H9 (cell line): Measurements from ENCODE around the gene PHF21B. TPM values are rescaled to one million over a fixed set of nuclear protein-coding genes. Genes with fewer than 3 reads are reported as not detected.

Experiments used
- DNase-seq: peaks from one replicate; pipeline ENCODE4 v3.0.0-alpha.2; 2017
- H2AFZ ChIP-seq: one replicate; pipeline ENCODE4 v1.6.1; 2013; ENCODE audit warnings: mild to moderate bottlenecking, low read length, control low read depth, moderate library complexity
- H2AK5ac ChIP-seq: 2 replicates; pipeline ENCODE4 v1.6.1; 2013; ENCODE audit warnings: low read length, control low read depth, mixed read lengths; ENCODE audit not compliant: insufficient read length
- H2BK120ac ChIP-seq: one replicate; pipeline ENCODE4 v1.6.1; 2013; ENCODE audit warnings: low read depth, mild to moderate bottlenecking, low read length, control low read depth, inconsistent platforms; ENCODE audit not compliant: poor library complexity, severe bottlenecking
- H2BK12ac ChIP-seq: 2 replicates; pipeline ENCODE4 v1.6.1; 2013; ENCODE audit warnings: low read length, control low read depth, mixed read lengths, low read depth; ENCODE audit not compliant: insufficient read length
- H2BK15ac ChIP-seq: 2 replicates; pipeline ENCODE4 v1.6.1; 2013; ENCODE audit warnings: low read depth, low read length, control low read depth
- H2BK20ac ChIP-seq: one replicate; pipeline ENCODE4 v1.6.1; 2013; ENCODE audit warnings: low read depth, mild to moderate bottlenecking, low read length, control low read depth, inconsistent platforms; ENCODE audit not compliant: poor library complexity, severe bottlenecking
- H2BK5ac ChIP-seq: 2 replicates; pipeline ENCODE4 v1.6.1; 2013; ENCODE audit warnings: low read length, control low read depth, mixed read lengths; ENCODE audit not compliant: insufficient read length
- H3K14ac ChIP-seq: 2 replicates; pipeline ENCODE4 v1.6.1; 2013; ENCODE audit warnings: low read length, control low read depth; ENCODE audit not compliant: insufficient read depth
- H3K18ac ChIP-seq: 2 replicates; pipeline ENCODE4 v1.6.1; 2013; ENCODE audit warnings: low read depth, mild to moderate bottlenecking, mixed read lengths, low read length, control low read depth; ENCODE audit not compliant: insufficient read length
- H3K23ac ChIP-seq: 2 replicates; pipeline ENCODE4 v1.6.1; 2013; ENCODE audit warnings: low read length, control low read depth, mixed read lengths, low read depth; ENCODE audit not compliant: insufficient read length
- H3K23me2 ChIP-seq: 2 replicates; pipeline ENCODE4 v1.6.1; 2013; ENCODE audit warnings: low read depth, mild to moderate bottlenecking, mixed read lengths, low read length, control low read depth; ENCODE audit not compliant: insufficient read length, poor library complexity, severe bottlenecking
- H3K27ac ChIP-seq: 2 replicates; pipeline ENCODE4 v1.5.1; 2013; ENCODE audit warnings: low read length, control low read depth, mixed read lengths, low read depth; ENCODE audit not compliant: insufficient read length
- H3K27me3 ChIP-seq: 2 replicates; pipeline ENCODE4 v1.6.1; 2013; ENCODE audit warnings: low read length, control low read depth, inconsistent platforms; ENCODE audit not compliant: insufficient read depth
- H3K4ac ChIP-seq: 2 replicates; pipeline ENCODE4 v1.6.1; 2013; ENCODE audit warnings: low read depth, mild to moderate bottlenecking, control low read depth, inconsistent platforms, low read length, moderate library complexity
- H3K4me1 ChIP-seq: 2 replicates; pipeline ENCODE4 v1.6.1; 2013; ENCODE audit warnings: low read length, control low read depth, inconsistent platforms; ENCODE audit not compliant: insufficient read depth
- H3K4me2 ChIP-seq: 2 replicates; pipeline ENCODE4 v1.6.1; 2013; ENCODE audit warnings: low read length, control low read depth, mixed read lengths; ENCODE audit not compliant: insufficient read length, insufficient read depth
- H3K56ac ChIP-seq: 2 replicates; pipeline ENCODE4 v1.6.1; 2013; ENCODE audit warnings: low read depth, mild to moderate bottlenecking, mixed read lengths, low read length, control low read depth; ENCODE audit not compliant: insufficient read length
- H3K79me1 ChIP-seq: 2 replicates; pipeline ENCODE4 v1.6.1; 2013; ENCODE audit warnings: low read depth, mild to moderate bottlenecking, moderate library complexity, low read length, control low read depth, inconsistent platforms; ENCODE audit not compliant: insufficient read depth, poor library complexity, severe bottlenecking
- H3K79me2 ChIP-seq: 2 replicates; pipeline ENCODE4 v1.6.1; 2013; ENCODE audit warnings: low read length, control low read depth, inconsistent platforms; ENCODE audit not compliant: insufficient read depth
- H3K9ac ChIP-seq: 2 replicates; pipeline ENCODE4 v1.6.1; 2013; ENCODE audit warnings: low read length, control low read depth, mixed read lengths; ENCODE audit not compliant: insufficient read length; ENCODE audit errors: extremely low read depth
- H3K9me3 ChIP-seq: one replicate; pipeline ENCODE4 v1.6.1; 2013; ENCODE audit warnings: low read depth, low read length, inconsistent platforms; ENCODE audit not compliant: control insufficient read depth
- H3T11ph ChIP-seq: one replicate; pipeline ENCODE4 v1.6.1; 2013; ENCODE audit warnings: mild to moderate bottlenecking, low read length, control low read depth, inconsistent platforms
- H4K20me1 ChIP-seq: one replicate; pipeline ENCODE4 v1.6.1; 2013; ENCODE audit not compliant: control insufficient read depth, insufficient read length, insufficient read depth
- H4K5ac ChIP-seq: 2 replicates; pipeline ENCODE4 v1.6.1; 2013; ENCODE audit warnings: low read depth, mild to moderate bottlenecking, mixed read lengths, low read length, control low read depth; ENCODE audit not compliant: insufficient read length
- H4K8ac ChIP-seq: replicated peaks from 2 replicates; pipeline ENCODE4 v1.6.1; 2013; ENCODE audit warnings: low read length, control low read depth, mixed read lengths, low read depth; ENCODE audit not compliant: insufficient read length
- H4K91ac ChIP-seq: 2 replicates; pipeline ENCODE4 v1.6.1; 2013; ENCODE audit warnings: low read depth, mild to moderate bottlenecking, moderate library complexity, mixed read lengths, low read length, control low read depth; ENCODE audit not compliant: insufficient read length
- H3K27ac Mint-ChIP-seq, 3 experiments: 2 replicates in 2 of 3; 3 replicates in 1 of 3; pipeline ENCODE4 v1.8.0; 2020 to 2021; ENCODE audit warnings: mixed read lengths in 3 of 3, mild to moderate bottlenecking in 1 of 3, moderate library complexity in 1 of 3
- H3K27me3 Mint-ChIP-seq: 2 replicates; pipeline ENCODE4 v1.8.0; 2021; ENCODE audit warnings: low read depth, mild to moderate bottlenecking, moderate library complexity, mixed read lengths
- H3K36me3 Mint-ChIP-seq, 3 experiments: 2 replicates in 2 of 3; 3 replicates in 1 of 3; pipeline ENCODE4 v1.8.0; 2020 to 2021; ENCODE audit warnings: low read depth in 3 of 3, mixed read lengths in 3 of 3; ENCODE audit not compliant: insufficient read depth in 1 of 3
- H3K4me1 Mint-ChIP-seq, 2 experiments: 2 replicates each; pipeline ENCODE4 v1.8.0; 2020; ENCODE audit warnings: mixed read lengths in 2 of 2
- H3K4me3 Mint-ChIP-seq, 2 experiments: 2 replicates in 1 of 2; 3 replicates in 1 of 2; pipeline ENCODE4 v1.8.0; 2020 to 2021; ENCODE audit warnings: mild to moderate bottlenecking in 2 of 2, mixed read lengths in 2 of 2, moderate library complexity in 1 of 2
- H3K9me3 Mint-ChIP-seq, 2 experiments: 2 replicates in 1 of 2; 3 replicates in 1 of 2; pipeline ENCODE4 v1.8.0; 2020; ENCODE audit warnings: mild to moderate bottlenecking in 2 of 2, mixed read lengths in 2 of 2, moderate library complexity in 1 of 2
- WGBS: extraction: QIAGEN DNeasy Blood & Tissue Kit; methylation state at CpG from one replicate; pipeline ENCODE4 v1.1.7; 2013; ENCODE audit warnings: missing lambda C conversion rate, low lambda C conversion rate, mixed read lengths; ENCODE audit not compliant: insufficient read length; ENCODE audit errors: extremely low coverage; 5-methylcytosine and 5-hydroxymethylcytosine counted together
- total RNA-seq: library from RNA; stranded (reverse); gene quantifications from 2 replicates; pipeline ENCODE4 v1.2.1, GENCODE V29; 2021
- TF ChIP-seq, protein P1 (sequence below): fragments of 200-600 bp; sonication (generic); conservative IDR thresholded peaks from 3 replicates; pipeline ENCODE4 v1.8.0; 2021; ENCODE audit warnings: antibody characterized with exemption, mild to moderate bottlenecking

PHF21B gene
- total RNA-seq, 1 experiment from 2014 or later, result 60.3 TPM

DNA sequence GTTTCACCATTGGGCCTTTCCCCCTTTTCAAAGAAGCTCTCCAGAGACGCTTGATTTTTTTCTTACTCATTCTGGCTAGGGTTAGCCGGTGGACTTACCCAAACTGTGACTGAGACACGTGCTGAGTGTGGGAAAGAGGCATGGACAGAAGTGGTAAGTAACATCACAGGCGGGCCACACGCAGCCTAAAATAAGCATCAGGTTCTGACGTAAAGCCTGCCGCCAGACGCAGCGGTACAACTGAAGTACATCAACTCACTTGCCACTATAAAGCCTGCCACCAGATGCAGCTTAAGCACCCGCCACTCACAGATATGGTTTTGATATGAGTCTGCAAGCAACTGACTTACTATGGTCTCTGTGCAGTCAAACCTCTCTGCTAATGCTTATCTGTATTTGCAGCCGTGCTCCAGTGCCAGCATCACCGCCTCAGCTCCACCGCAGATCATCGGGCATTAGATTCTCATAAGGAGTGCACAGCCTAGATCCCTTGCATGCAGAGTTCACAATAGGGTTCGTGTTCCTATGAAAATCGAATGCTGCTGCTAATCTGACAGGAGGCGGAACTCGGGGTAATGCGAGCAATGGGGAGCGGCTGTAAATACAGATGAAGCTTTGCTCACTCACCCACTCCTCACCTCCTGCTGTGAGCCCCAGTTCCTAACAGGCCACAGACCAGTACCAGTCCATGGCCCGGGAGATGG lies 58.8 kb downstream of the PHF21B start:
- Histone ChIP-seq H3K79me1 (peaks cover 2% of the 10 kb centered on the region), H2BK20ac (no peak overlapping the region), H3K23me2 (no peaks in the 10 kb centered on the region), H3K56ac (no peak overlapping the region), H3K4me1 (peaks cover 9% of the 10 kb centered on the region; the same call in 1 of the 2 replicates), H4K5ac (no peak overlapping the region), H3K4me2 (no peak overlapping the region), H4K20me1 (peaks cover 2% of the 10 kb centered on the region), H2BK120ac (no peak overlapping the region), H3K27me3 (no peaks in the 10 kb centered on the region), H3K23ac (no peak overlapping the region), H2AK5ac (no peak overlapping the region), H2BK5ac (no peak overlapping the region), H3K9me3 (no peaks in the 10 kb centered on the region), H3K9ac (no peak overlapping the region), H3T11ph (no peak overlapping the region), H2BK12ac (no peak overlapping the region), H3K4ac (no peak overlapping the region), H2BK15ac (no peak overlapping the region), H3K18ac (no peak overlapping the region), H3K14ac (no peak overlapping the region; the same call in 1 of the 2 replicates), H4K91ac (no peak overlapping the region), H4K8ac (no peak overlapping the region), H3K79me2 (peaks cover 2% of the 10 kb centered on the region; the same call in 1 of the 2 replicates), H2AFZ (no peak overlapping the region), H3K27ac (no peak overlapping the region)
- TF ChIP-seq, protein P1, sequence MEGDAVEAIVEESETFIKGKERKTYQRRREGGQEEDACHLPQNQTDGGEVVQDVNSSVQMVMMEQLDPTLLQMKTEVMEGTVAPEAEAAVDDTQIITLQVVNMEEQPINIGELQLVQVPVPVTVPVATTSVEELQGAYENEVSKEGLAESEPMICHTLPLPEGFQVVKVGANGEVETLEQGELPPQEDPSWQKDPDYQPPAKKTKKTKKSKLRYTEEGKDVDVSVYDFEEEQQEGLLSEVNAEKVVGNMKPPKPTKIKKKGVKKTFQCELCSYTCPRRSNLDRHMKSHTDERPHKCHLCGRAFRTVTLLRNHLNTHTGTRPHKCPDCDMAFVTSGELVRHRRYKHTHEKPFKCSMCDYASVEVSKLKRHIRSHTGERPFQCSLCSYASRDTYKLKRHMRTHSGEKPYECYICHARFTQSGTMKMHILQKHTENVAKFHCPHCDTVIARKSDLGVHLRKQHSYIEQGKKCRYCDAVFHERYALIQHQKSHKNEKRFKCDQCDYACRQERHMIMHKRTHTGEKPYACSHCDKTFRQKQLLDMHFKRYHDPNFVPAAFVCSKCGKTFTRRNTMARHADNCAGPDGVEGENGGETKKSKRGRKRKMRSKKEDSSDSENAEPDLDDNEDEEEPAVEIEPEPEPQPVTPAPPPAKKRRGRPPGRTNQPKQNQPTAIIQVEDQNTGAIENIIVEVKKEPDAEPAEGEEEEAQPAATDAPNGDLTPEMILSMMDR, result no peak
- peaks cover 23 to 24% of the 10 kb centered on the region in 2 experiments for H3K9me3 Mint-ChIP-seq
- no peak for DNase-seq
- H3K4me3 Mint-ChIP-seq, result no peak overlapping the region
- peaks cover 48 to 51% of the 10 kb centered on the region in 2 experiments for H3K4me1 Mint-ChIP-seq
- peaks cover 9% of the 10 kb centered on the region for H3K27me3 Mint-ChIP-seq
- WGBS, result no CpG with 5 or more reads among the region's 21 CpGs
- peak overlapping the region in 2 of 3 experiments; percentile 17 to 61; a peak in 2 of 7 replicates for H3K27ac Mint-ChIP-seq
- peaks cover 33 to 39% (median 36%) of the 10 kb centered on the region in 3 experiments for H3K36me3 Mint-ChIP-seq
